ENCODE measurements around the gene PCDH11Y.
"Not testable (repeated sequence)": the region's sequence is repeated elsewhere in the genome, so short reads cannot be mapped to it uniquely, and the experiment has no call there.

The PCDH11Y gene
- 0 reads per million in 2 donors for total RNA-seq

DNA sequence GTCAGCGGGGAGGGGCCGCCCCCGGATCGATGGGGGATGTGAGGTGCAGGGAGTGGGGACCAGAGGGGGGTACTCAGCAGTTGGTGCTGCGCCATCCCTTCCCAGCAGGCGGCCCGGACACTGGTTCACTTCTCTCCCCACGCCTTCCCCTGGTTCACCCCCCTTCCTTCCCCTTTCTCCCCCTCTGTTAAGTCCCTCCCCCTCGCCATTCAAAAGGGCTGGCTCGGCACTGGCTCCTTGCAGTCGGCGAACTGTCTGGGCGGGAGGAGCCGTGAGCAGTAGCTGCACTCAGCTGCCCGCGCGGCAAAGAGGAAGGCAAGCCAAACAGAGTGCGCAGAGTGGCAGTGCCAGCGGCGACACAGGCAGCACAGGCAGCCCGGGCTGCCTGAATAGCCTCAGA is at the start of gene PCDH11Y:
Gene PCDH11Y, plus strand, starts transcription at position 240 of the 400 bp plus-strand sequence. CDS start 56,804 bp downstream, outside the sequence.
- not testable (repeated sequence) for DNase-seq

DNA sequence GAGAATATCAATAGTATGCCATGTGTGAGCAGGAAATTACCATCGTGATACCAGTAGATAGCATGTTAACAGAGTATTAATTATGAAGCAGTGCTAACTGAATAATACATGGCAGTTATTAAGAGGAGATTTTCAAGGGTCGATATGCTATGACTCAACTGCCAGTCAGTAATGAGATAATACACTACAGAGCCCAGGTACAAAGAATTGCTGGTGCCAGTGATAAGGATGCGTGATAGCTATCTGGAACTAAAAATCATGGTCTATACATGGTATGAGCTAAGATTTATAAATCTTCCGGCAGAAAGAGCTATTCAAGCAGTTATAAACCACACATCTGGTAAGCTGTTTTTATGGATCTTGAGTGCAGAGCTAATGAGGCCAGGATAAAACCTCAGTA is 32.2 kb upstream of the PCDH11Y start:
- not testable (repeated sequence) for DNase-seq

GRCh38 chrY:4991743-4992400 is 8.2 kb upstream of the PCDH11Y start:
- DNase-seq, result not testable (repeated sequence)

DNA sequence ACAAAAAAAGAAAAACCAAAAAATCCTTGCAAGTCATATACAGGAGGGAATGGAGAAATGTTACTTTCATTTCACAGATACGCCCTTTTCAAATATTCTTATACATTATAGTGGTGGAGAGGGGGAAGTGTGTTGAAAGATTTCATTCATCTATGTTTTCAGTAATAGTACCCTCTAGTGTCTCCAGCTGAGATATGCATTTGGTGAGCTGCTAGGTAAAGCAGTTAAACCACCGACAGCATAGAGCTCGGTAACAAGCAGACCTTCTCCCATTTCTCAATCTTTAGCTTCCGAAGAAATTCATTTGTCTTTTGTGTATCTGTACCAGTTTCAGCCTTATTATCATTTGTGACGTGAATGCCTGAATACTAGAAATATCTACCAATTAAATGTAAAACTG is 5.2 kb upstream of the PCDH11Y start:
- DNase-seq, result not testable (repeated sequence)

- DNase-seq, result not testable (repeated sequence)
These were observed 2.5 kb downstream of the PCDH11Y start for GRCh38 chrY:5002476-5003184.

DNA sequence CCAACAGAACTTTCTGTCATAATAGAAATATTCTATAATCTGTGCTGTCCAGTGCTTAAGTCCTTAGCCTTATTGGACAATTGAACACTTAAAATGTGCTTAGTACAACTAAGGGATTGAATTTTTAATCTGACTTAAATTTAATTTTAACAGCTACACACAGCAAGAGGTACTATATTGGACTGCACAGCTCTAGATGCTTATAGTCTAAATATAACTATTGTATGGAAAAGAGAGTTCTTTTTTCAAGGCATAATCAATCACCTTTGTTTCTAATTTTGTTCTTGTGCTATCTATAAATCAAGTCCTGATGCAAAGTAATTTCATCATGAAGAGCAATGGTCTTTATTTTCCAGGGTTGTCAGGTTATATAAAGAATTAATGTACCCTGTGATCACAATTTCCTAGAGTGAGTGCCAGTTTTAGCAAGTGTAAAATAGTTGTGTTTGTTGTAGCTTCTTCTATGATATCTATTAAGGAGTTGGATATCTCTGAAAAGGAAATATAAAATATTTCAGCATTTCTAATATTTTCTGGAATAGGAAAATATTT is 39.0 kb downstream of the PCDH11Y start:
- DNase-seq, result not testable (repeated sequence)

DNA sequence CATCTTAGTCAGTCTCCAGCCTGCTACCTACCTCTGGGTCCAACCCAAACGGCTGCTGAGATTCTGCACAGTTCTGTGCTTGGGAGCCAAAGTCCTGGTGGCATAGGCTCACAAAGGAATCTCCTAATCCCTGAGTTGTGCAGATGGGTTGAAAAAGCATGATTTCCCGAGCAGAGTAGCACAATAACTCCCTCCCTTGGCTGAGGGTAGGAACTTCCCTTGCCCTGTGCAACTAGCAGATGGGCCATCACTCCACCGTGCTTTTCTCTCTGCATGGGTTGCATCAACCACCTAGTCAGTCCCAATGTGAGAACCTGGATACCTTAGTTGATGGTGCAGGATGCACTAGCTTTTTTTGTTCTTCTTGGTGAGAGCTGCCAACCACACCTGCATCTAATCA is 82.9 kb downstream of the PCDH11Y start:
- not testable (repeated sequence) for DNase-seq

DNA sequence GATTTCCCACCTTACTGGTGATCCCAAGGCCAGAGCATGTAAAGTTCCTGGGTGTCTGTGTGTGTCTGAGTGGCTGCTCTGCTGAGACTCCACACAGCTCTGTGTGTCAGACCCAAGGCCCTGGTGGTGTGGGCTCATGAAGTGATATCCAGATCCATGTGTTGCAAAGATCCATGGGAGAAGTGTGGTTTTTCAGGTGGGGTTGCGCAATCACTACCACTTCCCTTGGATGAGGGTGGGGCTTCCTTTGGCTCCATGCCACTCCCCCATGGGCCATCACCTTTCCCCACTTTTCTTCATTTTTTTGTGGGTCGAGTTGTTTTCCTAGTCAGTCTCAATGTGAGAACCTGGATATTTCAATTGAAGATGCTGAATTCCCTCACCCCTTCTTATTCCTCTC is 182.9 kb downstream of the PCDH11Y start:
- DNase-seq, result not testable (repeated sequence)

- not testable (repeated sequence) for DNase-seq
These were observed 215.0 kb downstream of the PCDH11Y start for GRCh38 chrY:5215116-5215515.

GRCh38 chrY:5324931-5325330 is 324.8 kb downstream of the PCDH11Y start:
- DNase-seq, result not testable (repeated sequence)

GRCh38 chrY:5342220-5342619 is 342.1 kb downstream of the PCDH11Y start:
- not testable (repeated sequence) for DNase-seq

DNA sequence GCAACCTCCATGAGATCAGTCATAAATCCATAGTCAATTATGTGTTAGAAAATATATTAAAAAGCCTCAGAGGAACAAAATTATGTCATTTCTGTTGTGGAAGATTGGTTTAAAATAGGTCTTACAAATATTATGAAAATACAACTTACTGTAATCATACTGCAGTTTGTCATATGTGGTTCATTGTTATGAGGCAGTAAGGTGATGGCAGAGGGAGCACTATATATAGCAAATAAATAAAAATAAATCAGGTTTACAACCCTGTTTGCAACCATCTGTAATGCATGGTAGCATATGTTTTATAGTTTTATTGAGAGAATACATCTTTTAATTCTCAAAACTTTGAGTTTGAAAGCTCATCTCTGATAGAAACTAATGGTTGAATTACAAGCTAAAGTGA is 543.6 kb downstream of the PCDH11Y start:
- DNase-seq, result not testable (repeated sequence)

- DNase-seq, result not testable (repeated sequence)
These were observed 638.5 kb downstream of the PCDH11Y start for GRCh38 chrY:5638589-5638988.

DNA sequence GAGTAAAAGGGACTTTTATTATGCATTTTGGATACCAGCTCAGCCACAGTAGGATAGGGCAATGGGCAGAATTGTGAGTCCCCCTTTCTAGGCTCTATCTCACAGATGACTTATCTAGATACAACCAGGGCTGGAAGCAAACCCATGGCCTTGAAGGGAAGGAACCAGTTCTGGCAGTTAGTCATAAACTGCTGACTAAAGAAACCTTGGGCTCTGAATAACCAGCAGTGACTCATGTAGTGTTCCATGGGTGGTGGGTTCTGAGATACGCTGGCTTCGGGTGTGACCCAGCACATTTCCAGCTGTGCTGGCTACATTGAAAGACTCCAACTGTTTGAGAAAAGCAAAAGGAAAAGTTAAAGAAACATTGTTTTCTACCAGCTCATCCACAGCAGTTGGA is 679.2 kb downstream of the PCDH11Y start:
- not testable (repeated sequence) for DNase-seq

GRCh38 chrY:5708727-5709126 is 708.6 kb downstream of the PCDH11Y start:
- DNase-seq, result not testable (repeated sequence)

GRCh38 chrY:5709788-5710381 is 709.8 kb downstream of the PCDH11Y start:
- DNase-seq, result not testable (repeated sequence)

GRCh38 chrY:5761403-5761802 is 761.3 kb downstream of the PCDH11Y start:
- not testable (repeated sequence) for DNase-seq

DNA sequence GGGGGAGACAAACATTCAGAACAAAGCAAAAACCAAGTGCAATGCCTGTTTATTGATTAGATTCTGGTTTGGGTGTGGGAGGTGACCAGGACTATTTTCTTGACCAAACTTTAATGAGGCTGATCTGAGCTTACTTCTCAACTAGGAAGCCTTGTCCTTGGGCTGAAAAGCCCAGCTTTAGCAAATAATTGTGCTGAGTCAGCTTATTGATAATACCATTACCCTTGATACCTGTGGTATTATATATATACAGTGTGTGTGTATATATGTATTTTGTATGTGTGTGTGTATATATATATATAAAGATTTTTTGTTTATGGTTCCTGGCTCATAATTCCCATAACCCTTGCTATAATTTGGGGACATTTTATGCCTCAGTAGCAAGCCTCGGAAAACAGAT is 776.4 kb downstream of the PCDH11Y start:
- not testable (repeated sequence) for DNase-seq

All from activated gamma-delta T cell (primary cell).